ENCODE data around the gene HLA-DQB1.
A peak's percentile ranks its signal among the peaks of the same experiment; 100 is the strongest.
"Not testable (repeated sequence)": the region's sequence is repeated elsewhere in the genome, so short reads cannot be mapped to it uniquely, and the experiment has no call there.

The HLA-DQB1 gene

GRCh38 chr6:32666420-32667300, at the start of gene HLA-DQB1:
Gene HLA-DQB1 (minus strand): TSS chr6:32666657. CDS start chr6:32666607, 50 bp downstream.
- peak; percentile 16 for DNase-seq (ENCODE audit: low spot score)

- DNase-seq (ENCODE audit: low spot score) = no peak
Observed at GRCh38 chr6:32713241-32713640, 46.8 kb upstream of the HLA-DQB1 start.

- no peak for DNase-seq (ENCODE audit: low spot score)
Observed at GRCh38 chr6:32709625-32710024, 43.2 kb upstream of the HLA-DQB1 start.

- not testable (repeated sequence) for DNase-seq (ENCODE audit: low spot score)
Observed at GRCh38 chr6:32705164-32705563, 38.7 kb upstream of the HLA-DQB1 start.

GRCh38 chr6:32703347-32703746, 36.9 kb upstream of the HLA-DQB1 start:
- DNase-seq (ENCODE audit: low spot score) = no peak

GRCh38 chr6:32700391-32701040, 34.1 kb upstream of the HLA-DQB1 start:
- DNase-seq (ENCODE audit: low spot score) = peak; percentile 61

- DNase-seq (ENCODE audit: low spot score) = no peak
Observed at GRCh38 chr6:32697031-32697430, 30.6 kb upstream of the HLA-DQB1 start.

GRCh38 chr6:32692019-32692418, 25.6 kb upstream of the HLA-DQB1 start:
- no peak for DNase-seq (ENCODE audit: low spot score)

GRCh38 chr6:32689531-32690501, 23.4 kb upstream of the HLA-DQB1 start:
- no peak for DNase-seq (ENCODE audit: low spot score)

- DNase-seq (ENCODE audit: low spot score) = no peak
Observed at GRCh38 chr6:32685603-32686002, 19.1 kb upstream of the HLA-DQB1 start.

GRCh38 chr6:32684246-32684645, 17.8 kb upstream of the HLA-DQB1 start:
- DNase-seq (ENCODE audit: low spot score) = no peak

GRCh38 chr6:32680055-32680454, 13.6 kb upstream of the HLA-DQB1 start:
- DNase-seq (ENCODE audit: low spot score) = no peak

- no peak for DNase-seq (ENCODE audit: low spot score)
Observed at GRCh38 chr6:32679492-32679891, 13.0 kb upstream of the HLA-DQB1 start.

GRCh38 chr6:32674123-32674522, 7.7 kb upstream of the HLA-DQB1 start:
- DNase-seq (ENCODE audit: low spot score) = not testable (repeated sequence)

GRCh38 chr6:32671908-32672307, 5.5 kb upstream of the HLA-DQB1 start:
- DNase-seq (ENCODE audit: low spot score) = not testable (repeated sequence)

- DNase-seq (ENCODE audit: low spot score) = no peak
Observed at GRCh38 chr6:32669893-32670292, 3.4 kb upstream of the HLA-DQB1 start.

- DNase-seq (ENCODE audit: low spot score) = no peak
Observed at GRCh38 chr6:32669240-32669639, 2.8 kb upstream of the HLA-DQB1 start.

- DNase-seq (ENCODE audit: low spot score) = no peak
Observed at GRCh38 chr6:32668226-32668747, 1.8 kb upstream of the HLA-DQB1 start.

GRCh38 chr6:32665661-32666060, 796 bp downstream of the HLA-DQB1 start:
- no peak for DNase-seq (ENCODE audit: low spot score)

- peak; percentile 5 for DNase-seq (ENCODE audit: low spot score)
Observed at GRCh38 chr6:32664827-32665362, 1.6 kb downstream of the HLA-DQB1 start.

GRCh38 chr6:32664354-32664753, 2.1 kb downstream of the HLA-DQB1 start:
- no peak for DNase-seq (ENCODE audit: low spot score)

- no peak for DNase-seq (ENCODE audit: low spot score)
Observed at GRCh38 chr6:32662836-32663235, 3.6 kb downstream of the HLA-DQB1 start.
